GM21423 (cell line): ENCODE results near the gene NDUFA8.

Experiments
- ATAC-seq: cut with Tn5 transposase; IDR thresholded peaks from one replicate; pipeline ENCODE4 v1.9.1; 2021; ENCODE audit warnings: mild to moderate bottlenecking, moderate library complexity; ENCODE audit not compliant: unreplicated experiment

Gene NDUFA8

DNA sequence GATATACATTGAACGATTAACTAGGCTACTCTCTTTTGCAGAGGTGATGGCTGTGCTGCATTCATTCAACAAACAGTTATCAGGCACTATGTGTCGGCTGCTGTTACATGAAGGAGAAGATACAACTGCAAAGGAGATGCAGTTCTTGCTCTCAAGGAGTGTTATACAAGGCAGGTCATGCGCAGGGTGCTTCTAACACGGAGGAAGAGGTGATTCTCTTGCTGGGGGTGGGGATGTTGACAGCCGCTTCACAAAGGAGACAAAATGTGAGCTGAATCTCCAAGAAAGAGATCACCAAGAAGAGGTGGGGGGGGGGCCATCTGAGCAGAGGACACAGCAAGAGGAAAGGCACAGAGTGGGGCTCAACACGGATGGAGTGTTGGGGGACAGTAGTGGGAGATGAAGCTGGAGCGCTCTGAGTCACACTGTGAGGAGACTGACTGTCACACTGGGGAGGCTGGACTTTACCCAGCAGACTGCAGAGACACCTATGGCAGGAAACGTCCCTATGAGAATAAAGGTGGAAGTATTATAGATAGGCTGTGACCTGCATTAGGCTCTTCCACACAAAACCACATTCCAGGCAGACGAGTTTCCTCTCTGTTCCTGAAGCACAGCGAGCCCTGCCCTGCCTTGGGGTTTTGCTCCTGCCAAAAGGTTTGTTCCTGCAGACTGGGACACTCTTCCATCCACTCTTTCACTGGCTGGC lies 20.9 kb downstream of the NDUFA8 start:
- ATAC-seq = no peak

DNA sequence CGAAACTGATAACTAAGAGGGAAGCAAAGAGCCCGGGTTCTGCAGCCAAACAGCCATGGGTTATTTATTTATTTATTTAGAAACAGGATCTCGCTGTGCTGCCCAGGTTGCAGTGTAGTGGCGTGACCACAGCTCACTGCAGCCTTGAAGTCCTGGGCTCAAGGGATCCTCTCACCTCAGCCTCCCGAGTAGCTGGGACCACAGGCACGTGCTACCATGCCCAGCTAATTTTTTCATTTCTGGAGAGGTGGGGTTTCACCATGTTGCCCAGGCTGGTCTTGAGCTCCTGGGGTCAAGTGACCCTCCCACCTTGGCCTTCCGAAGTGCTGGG lies 24.1 kb downstream of the NDUFA8 start:
- no peak for ATAC-seq

DNA sequence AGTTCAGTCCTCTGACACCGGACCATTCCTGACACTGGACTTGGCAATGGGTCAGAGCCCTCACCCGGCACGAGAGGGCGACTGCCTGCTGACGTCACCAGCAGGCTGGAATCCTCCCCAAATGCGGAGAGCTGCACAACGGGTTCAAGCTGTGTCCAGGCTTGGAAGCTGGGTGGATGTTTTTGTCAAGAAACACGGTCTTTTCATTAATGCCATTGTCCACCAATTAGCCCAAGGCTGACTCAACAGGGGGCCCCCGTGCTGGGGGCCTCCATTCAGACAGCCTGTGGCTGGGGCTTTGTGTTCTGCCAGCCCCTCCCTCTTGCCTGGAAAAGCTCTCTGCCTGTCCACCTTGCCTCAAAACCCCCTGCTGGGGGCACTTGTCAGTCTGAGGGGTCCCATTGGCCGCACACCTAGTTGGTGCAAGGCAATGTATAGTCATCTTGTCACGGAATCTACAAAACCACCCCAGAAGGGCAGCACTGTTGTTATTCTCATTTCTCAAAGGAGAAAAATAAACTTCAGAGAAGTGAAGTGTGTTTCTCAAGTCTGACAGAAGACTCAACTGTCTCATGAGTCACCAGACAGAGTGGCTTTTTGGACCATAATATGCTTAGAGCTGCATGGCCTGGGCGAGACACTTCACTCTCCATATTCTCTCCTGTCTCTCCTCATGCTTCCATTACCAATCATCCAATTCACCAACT lies 24.6 kb downstream of the NDUFA8 start:
- ATAC-seq = no peak

DNA sequence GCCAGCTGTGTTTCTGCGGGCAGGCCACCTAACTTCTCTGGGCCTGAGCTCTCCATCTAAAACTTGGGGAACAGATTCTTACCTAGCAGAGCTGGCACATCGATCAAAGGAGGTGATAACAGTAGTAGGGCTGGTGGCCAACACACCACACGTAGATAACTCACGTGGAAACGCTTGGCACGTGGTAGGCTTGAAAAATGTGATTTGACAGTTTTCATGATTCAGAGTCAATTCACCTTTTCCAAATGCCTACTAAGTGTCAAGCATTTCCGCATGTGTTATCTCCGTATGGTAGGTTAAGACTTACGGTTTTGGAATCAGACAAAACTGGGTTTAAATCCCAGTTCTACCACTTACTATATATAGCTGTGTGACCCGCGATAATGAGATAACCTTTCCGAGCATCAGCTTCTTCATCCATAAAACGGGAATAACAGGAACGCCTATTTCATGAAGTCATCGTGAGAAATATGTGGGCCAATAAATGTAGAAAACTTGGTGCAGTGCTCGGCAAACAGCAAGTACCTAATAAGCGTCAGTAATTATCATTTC lies 25.5 kb downstream of the NDUFA8 start:
- no peak for ATAC-seq

DNA sequence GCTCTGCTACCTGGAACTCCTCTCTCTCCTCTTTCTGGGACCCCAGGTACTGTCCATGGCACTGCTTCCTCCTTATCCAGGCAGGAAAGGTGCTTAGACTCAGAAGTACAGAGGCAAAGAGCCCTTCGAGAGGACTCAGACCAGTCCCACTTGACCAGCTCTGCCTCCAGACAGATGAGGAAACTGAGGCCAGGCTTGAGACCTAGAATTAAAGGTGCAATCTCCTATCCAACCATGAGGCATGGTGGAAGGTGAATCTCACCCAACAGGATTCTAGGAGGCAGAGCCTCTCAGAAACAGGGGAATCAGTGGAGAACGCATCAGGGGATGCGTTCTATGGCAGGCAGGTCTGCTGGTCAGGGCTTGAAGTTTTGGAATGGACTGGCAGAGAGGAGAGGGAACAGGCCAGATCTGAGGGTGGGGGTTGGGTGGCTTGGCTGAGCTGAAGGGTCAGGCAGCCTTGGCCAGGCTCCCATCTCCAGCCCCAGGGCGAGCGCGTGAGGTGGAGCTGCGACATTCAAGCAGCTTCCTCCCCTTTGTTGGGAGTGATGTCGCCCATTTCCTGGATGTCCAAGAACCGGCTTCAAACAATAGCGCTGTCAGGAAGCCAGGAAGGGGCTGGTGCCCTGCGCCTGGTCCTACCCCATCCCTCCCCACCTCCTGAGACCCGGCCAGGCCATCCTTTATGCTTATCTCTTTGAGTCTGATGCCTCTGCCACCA lies 26.2 kb downstream of the NDUFA8 start:
- no peak for ATAC-seq

DNA sequence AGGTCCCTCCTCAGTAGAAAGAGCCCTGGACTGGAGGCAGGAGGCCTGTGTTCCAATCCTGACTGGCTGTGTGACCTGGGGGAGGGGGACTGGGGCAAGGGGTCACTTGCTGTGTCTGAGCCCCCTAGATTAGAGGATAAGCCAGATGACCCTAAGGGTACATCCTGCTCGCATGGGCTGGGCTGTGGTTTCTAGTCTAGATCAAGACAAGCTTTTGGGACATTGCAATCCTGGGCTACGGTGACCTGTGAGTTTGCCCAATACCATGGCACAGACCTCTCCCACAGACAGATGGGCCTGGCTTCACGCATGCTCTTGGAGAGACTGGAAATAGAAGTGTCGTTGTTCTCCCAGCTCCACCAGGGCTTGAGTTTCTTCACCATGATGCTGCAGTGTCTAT lies 27.0 kb downstream of the NDUFA8 start:
- ATAC-seq = no peak

DNA sequence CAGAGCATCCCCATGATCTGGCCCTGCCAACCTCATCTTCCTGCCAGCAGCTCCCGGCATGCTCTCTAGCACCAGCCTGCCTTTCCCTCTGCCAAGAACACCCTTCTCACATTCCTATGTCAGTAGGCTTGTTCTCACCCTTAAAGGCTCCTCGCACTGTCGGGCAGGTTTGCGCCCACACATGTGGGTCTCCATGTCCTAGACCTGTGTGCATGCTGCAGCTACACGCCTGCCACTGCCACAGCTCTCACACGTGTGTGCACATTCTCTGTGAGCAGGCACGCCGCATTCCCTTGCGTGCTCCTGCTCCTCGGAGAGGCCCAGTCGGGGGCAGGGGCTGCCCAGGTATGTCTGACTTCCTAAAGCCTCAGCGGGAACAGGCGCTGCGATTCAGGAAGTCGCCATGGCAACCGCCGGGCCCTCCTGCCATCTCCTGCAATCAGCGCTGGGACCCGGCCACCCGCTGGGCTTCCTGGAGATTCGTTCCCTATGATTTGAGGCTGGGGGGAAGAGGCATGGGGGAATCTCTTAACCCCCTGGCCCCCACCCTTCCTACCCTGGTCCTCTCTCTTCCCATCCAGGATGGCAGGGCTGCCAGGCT lies 28.1 kb downstream of the NDUFA8 start:
- no peak for ATAC-seq

DNA sequence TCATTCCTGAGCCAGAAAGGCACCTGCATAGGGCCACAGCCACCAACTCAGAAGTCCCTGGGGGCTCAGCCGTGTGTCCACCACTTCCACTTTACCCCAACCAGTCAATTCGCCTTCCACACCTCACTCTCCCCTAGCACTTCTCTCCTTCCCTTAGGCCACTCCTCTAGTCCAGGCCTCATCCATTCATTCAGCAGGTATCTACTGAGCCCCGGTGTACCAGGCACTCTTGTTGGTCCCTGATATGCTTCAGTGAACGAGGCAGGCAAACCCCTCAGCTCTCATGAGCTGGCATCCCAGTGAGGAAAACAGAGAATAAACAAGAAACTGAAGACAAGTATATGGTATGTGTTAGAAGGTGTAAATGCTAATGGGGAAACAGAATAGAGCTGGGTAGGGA lies 28.7 kb downstream of the NDUFA8 start:
- ATAC-seq = no peak

DNA sequence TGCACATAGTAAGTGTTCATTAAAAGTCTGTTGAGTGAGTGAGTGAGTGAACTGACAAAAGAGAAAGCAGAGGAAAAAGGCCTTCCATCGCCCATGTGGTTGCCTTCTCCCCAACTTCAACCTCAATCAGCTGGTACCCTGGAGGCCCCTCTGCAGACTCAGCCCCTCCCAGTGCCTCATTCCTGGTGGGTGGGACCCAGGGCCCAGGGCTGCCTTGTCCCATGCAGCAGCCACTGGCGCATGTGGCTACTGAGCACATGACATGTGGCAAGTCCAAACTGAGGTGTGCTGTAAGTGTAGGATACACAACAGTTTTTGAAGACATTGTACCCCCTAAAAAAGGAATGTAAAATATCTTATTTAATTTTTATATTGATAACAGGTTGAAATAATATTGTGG lies 29.6 kb downstream of the NDUFA8 start:
- no peak for ATAC-seq

DNA sequence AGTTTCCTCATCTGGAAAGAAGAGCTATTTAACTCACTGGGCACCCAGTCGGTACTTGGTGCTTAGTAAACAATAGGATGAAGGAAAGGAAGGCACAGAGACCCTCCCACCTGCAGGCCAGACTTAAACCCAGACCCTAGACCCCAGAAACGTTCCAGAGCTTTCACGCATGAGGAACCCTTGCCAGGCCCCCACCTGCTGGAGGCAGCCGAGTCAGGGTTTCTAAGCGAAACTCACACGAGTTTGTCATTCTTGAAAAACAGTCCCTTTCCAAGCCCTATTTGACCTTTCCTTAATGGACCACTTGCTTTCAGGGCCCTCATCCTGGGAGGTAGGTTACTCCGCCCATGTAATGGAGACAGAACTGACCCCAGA lies 30.6 kb downstream of the NDUFA8 start:
- no peak for ATAC-seq

DNA sequence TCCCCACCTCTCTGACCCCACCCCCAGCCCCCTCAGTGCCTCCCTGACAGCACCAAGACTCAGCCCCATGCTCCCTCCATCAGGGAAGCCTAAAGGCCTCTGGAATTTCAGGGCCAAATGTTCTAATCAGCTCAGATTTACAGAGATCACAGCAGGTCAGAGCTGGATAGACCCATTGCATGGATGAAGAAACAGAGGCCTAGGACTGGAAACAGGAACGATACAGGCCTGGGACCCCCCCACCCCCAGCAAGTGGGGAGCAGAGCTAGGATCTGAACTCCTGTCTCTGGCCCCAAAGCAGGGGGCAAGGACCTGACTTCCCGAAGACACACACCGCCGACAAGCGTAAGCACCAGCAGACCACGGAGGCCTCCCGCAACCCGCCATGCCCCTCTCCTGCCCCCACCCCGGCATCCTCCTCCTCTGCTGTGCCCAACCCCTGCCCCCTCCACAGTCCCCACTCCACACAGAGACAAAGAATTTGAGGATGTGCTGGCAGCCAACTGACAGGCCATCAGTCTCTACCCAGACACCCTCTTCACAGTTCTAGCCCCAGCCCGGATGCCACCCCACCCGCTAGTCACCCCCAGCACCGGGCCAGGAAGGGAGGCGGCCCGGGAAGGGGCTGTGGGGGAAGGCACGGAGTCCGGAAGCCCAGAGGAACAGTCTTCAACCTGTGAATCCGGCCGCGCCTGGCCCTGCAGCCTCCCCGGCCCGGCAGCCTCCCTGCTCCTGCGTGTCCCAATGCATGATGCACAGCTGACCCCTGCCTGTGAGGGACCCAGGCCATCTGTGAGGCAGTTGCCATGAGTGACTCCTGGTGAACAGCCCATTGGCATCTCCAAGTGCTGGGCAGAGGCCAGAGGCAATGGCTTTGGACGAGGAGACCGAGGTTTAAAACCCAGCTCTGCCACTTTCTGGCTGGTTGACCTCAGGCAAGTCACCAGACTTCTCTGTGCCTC lies 31.3 kb downstream of the NDUFA8 start:
- ATAC-seq = no peak

DNA sequence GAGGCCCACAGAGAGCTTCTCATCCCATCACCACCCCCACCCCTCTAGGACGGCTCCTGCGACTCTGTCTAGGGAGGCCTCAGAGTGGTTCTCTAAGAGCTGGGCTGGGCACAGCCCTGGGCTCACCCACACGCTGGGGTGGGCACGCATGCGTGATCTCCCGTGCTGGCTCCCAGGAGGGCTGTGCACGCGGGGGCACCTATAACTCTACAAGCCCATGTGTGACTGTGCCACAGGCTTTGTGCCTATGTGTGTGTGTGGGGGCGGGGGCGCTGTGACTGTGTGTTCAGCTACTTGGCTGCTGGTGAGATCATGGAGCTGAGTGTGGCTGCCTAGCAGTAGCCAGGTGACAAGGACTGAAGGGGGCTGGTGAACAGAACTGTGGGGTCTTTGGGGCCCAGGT lies 32.2 kb downstream of the NDUFA8 start:
- ATAC-seq = no peak

DNA sequence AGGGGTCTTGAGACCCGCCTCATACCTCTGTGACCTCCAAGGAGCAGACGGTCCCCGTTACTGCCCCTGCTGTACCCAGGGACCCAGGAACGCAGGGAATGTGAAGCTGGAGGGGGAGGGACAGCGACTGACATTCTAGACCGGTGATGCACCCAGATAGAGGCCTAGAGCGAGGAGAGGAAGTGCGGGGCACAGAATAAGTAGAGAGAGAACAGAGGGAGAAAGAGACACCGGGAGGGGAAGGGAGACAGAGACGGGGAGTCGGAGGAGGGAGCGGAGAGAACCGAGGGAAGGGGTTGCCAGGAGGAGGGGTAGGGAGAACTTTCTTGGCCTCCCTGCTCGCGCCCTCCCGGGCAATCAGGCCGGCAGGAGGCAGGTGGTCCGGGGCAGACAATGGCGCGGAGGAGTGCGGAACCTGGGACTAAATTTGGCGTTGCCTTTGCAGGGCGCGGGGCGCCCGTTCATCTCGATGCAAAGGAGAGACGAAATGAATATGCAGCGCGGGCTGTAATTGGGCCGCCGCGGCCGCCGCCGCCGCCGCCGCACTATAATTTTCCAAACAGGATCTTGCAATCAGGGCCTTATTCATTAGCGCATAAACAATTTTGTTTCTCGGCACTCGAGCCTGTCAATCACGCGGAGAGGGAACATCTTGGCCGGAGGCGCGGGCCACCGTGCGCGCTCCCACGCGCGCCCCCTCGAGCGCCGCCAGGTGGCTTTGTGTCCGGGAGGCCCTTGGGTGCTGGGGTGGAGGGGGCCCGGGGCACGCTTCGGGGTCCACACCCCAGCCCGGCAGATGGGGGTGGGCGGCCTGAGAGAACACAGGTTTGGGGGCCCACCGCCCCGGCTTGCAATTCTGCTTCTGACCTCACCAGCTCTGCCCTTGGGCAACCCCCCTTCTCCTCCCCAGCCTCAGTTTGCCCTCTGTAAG lies 33.0 kb downstream of the NDUFA8 start:
- ATAC-seq = no peak

DNA sequence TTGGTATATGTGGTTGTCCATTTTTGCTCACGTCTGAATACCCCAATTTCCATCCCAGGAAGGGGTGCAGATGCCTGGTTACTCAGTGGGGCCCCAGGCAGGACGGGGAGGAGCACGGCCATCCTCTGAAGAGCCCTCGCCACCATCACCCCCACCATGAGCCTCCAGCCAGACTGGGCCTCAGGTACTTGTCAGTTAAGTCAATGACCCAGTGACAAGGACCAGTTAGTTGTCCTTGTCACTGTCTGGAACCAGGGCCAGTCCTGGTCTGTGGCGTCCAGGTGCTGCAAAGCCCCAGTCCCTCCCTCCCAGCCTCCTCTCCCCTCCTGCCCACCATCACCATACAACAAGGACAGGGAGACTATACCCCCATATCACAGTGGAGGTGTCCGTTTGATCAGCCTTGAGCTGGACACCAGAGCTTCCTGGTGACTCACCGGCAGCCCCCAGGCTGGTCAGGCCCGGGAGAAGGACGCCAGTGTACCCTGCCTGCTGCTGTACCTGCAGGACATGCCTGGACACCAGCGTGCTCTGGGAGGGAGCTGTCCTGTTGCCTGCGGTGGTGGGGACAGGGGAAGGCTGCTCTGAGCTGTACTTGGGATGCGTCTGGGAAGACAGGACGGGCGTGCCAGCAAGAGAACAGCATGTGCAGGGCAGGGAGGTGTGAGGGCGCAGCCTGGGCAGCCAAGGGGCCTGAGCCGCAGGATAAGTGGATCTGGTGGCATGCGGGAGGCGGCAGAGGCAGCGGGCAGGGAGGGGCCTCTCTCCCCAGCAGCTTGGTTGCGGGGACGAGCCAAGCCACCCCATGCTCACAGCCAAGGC lies 33.9 kb downstream of the NDUFA8 start:
- ATAC-seq = no peak

DNA sequence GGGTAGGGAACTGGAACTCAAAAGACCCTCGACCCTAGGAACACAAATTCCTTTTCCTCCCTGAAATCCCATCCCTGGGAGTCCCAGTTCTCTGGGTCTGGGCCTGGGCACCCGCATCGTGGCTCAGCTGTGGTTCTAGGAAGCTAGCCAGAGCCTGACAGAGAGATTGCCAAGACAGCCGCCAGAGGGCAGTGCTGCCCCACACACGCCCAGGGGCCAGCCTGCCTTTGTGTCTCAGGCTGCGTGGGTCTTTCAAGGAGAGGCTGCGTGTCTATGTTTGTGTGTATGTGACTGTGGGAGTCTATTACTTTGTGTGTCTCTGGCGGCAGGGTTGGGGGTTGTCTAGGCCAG lies 34.4 kb downstream of the NDUFA8 start:
- peak; percentile 55 for ATAC-seq

DNA sequence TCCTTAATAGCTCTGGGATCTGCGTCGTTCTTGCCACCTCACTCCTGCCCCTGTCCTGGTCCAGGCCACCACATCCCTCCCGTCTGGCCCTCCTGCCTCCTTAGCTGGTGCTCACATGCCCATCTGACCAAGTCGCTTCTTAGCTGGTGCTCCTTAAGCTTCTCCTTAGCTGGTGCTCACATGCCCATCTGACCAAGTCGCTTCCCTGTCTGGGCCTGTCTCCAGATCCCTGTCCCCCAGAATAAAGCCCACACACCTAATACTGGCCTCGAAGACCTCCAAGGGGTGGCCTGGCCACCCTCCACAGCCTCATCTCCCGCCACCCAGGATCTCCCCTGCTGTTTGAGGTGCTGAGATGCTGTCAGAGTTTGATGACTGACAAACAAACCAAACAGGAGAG lies 35.1 kb downstream of the NDUFA8 start:
- no peak for ATAC-seq

DNA sequence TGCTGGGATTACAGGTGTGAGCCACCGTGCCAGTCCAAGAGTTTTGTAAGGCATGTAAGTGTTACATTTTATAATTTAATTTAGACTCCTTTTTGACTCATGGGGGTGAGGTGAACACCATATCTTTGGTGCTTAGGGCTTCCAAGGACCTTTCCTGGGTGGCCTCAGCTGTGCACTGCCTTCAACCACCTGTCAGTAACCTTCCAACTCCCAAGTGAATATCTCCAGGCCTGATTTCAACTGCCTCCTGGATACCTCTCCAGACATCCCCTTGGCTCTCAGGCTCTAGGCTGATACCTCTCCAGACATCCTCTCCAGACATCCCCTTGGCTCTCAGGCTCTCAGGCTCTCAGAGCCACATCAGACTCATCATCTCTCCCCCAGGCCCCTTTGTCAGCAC lies 35.5 kb downstream of the NDUFA8 start:
- no peak for ATAC-seq

DNA sequence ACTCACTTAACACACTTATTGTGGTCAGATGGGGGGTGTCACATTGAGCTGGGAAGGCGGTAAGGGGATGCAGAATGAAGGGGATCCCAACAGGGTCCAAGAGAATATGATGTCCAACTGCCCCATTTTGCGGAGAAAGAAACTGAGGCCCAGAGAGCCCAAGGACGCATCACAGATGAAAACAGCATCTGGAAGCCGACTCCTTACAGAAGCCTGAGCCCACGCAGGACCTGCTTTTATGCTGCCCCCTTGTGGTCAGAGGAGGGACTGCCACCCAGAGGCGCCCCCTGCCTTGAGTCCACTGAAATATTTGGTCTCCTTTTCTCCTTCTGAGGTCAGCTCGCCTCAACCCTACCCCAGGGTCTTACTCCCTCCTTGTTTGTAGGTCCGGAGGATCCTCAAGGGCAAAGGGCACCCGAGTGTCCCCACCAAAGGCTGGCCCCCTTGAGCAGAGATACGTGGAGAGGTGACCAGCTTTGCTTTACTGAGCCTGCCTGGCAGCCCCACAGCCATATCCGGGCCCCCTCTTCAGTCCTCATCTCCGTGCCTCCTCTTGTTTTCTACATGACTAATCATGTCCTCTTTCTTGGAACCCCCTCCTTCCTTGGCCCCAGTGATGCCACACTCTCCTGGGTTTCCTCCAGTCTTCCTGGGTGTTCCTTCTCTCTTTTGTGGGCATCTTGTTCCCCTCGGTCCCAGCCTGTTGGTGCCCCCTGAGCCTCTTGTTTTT lies 36.5 kb downstream of the NDUFA8 start:
- no peak for ATAC-seq
